Natural killer cell (primary cell): ENCODE data around the gene SMCHD1. TPM values are rescaled to one million over a fixed set of nuclear protein-coding genes. Genes with fewer than 3 reads are reported as not detected.

Experiments used
- ATAC-seq, 3 donors: fragments of 150-1000 bp in 2 of 3; fragments of 200-7000 bp in 1 of 3; cut with Tn5 transposase; 1 replicate in 1 of 3; 2 replicates in 2 of 3; pipeline ENCODE4 v1.10.0; 2021; ENCODE audit warnings: mild to moderate bottlenecking in 2 of 3, moderate library complexity in 2 of 3
- DNase-seq, 2 donors: peaks; one replicate each; pipeline versions ENCODE4 v3.0.0 to v3.0.0-alpha.2; 2013 to 2021; ENCODE audit warnings: mixed read lengths in 1 of 2
- H3K27ac ChIP-seq: one replicate; pipeline ENCODE4 v1.5.1; 2013; ENCODE audit warnings: mild to moderate bottlenecking, low read length
- H3K27me3 ChIP-seq: one replicate; pipeline ENCODE4 v1.6.1; 2013; ENCODE audit warnings: low read length; ENCODE audit not compliant: control insufficient read depth, insufficient read depth
- H3K36me3 ChIP-seq: one replicate; pipeline ENCODE4 v1.6.1; 2013; ENCODE audit warnings: low read length; ENCODE audit not compliant: control insufficient read depth, insufficient read depth
- H3K4me1 ChIP-seq: one replicate; pipeline ENCODE4 v1.6.1; 2013; ENCODE audit warnings: low read length; ENCODE audit not compliant: control insufficient read depth, insufficient read depth
- H3K4me3 ChIP-seq: one replicate; pipeline ENCODE4 v1.5.1; 2013; ENCODE audit warnings: low read length
- H3K9me3 ChIP-seq: one replicate; pipeline ENCODE4 v1.6.1; 2013; ENCODE audit warnings: low read length; ENCODE audit not compliant: control insufficient read depth, insufficient read depth
- H3K27ac Mint-ChIP-seq, 2 donors: one replicate each; pipeline ENCODE4 v1.8.0; 2022; ENCODE audit warnings: mild to moderate bottlenecking in 2 of 2, mixed read lengths in 2 of 2, moderate library complexity in 1 of 2
- H3K27me3 Mint-ChIP-seq, 2 donors: one replicate each; pipeline ENCODE4 v1.8.0; 2022; ENCODE audit warnings: low read depth in 2 of 2, mixed read lengths in 2 of 2
- H3K36me3 Mint-ChIP-seq: one replicate; pipeline ENCODE4 v1.8.0; 2022; ENCODE audit warnings: mixed read lengths
- H3K4me1 Mint-ChIP-seq, 2 donors: one replicate each; pipeline ENCODE4 v1.8.0; 2022; ENCODE audit warnings: mixed read lengths in 2 of 2
- H3K4me3 Mint-ChIP-seq: one replicate; pipeline ENCODE4 v1.8.0; 2022; ENCODE audit warnings: mild to moderate bottlenecking, moderate library complexity, mixed read lengths
- H3K9me3 Mint-ChIP-seq, 2 donors: one replicate each; pipeline ENCODE4 v1.8.0; 2022; ENCODE audit warnings: mixed read lengths in 2 of 2
- WGBS: methylation state at CpG from one replicate; pipeline ENCODE4 v1.1.7; 2013; ENCODE audit warnings: missing lambda C conversion rate; ENCODE audit not compliant: insufficient coverage; 5-methylcytosine and 5-hydroxymethylcytosine counted together
- intact Hi-C: fragments of 100-400 bp; cut with micrococcal nuclease; formaldehyde crosslinking; loops from one replicate; pipeline ENCODE4 v1.14.2; 2022
- total RNA-seq, 4 donors: library from RNA; stranded (reverse); fragments of 120-200 nt in 1 of 4; gene quantifications; one replicate each; pipeline versions ENCODE4 v1.2.3 to v1.2.4, GENCODE V29; 2013 to 2022
- TF ChIP-seq, protein P1 (sequence below): fragments of 200-600 bp; IDR thresholded peaks from one replicate; pipeline ENCODE4 v1.8.0; 2022; ENCODE audit warnings: antibody characterized with exemption

Gene SMCHD1
- total RNA-seq, 3 donors from 2014 or later (not counting 1 experiment from before 2014, with no cell fraction given), result 200 to 240 (median 203) TPM

DNA sequence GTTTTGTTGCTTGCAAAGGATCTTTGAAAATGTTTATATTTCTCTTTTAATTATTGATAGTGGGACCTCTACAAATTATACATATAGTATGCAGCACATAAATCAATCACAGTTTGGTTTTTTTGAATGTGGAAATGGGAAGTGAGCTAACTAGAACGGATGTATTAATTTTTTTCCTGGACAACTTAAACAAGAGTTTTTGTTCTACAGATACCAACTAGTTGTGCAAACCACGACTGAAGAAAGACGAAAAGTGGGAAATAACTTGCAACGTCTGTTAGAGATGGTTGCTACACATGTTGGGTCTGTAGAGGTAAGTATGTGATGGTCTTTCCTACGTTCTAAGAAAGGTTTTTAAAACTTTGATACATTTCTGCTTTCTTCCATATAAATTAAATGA, 45.0 kb upstream of the SMCHD1 start:
- DNase-seq (no peak), ATAC-seq (no peak)
- H3K27me3 Mint-ChIP-seq, result no peaks in the 10 kb centered on the region
- H3K4me3 ChIP-seq, result no peak overlapping the region
- peaks cover 6 to 8% of the 10 kb centered on the region in 2 donors for H3K4me1 Mint-ChIP-seq
- H3K27me3 ChIP-seq, result no peaks in the 10 kb centered on the region
- no peaks in the 10 kb centered on the region for H3K9me3 ChIP-seq
- no peaks in the 10 kb centered on the region for H3K36me3 ChIP-seq
- H3K27ac ChIP-seq, result no peak overlapping the region
- WGBS, result no CpG with 5 or more reads among the region's 5 CpGs
- H3K27ac Mint-ChIP-seq, result no peak overlapping the region
- TF ChIP-seq, protein P1, sequence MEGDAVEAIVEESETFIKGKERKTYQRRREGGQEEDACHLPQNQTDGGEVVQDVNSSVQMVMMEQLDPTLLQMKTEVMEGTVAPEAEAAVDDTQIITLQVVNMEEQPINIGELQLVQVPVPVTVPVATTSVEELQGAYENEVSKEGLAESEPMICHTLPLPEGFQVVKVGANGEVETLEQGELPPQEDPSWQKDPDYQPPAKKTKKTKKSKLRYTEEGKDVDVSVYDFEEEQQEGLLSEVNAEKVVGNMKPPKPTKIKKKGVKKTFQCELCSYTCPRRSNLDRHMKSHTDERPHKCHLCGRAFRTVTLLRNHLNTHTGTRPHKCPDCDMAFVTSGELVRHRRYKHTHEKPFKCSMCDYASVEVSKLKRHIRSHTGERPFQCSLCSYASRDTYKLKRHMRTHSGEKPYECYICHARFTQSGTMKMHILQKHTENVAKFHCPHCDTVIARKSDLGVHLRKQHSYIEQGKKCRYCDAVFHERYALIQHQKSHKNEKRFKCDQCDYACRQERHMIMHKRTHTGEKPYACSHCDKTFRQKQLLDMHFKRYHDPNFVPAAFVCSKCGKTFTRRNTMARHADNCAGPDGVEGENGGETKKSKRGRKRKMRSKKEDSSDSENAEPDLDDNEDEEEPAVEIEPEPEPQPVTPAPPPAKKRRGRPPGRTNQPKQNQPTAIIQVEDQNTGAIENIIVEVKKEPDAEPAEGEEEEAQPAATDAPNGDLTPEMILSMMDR, result no peak
- H3K4me3 Mint-ChIP-seq, result no peak overlapping the region
- no peaks in the 10 kb centered on the region for H3K4me1 ChIP-seq
- no peaks in the 10 kb centered on the region for H3K36me3 Mint-ChIP-seq
- H3K9me3 Mint-ChIP-seq, result no peaks in the 10 kb centered on the region
- intact Hi-C loops, result no loop called here

DNA sequence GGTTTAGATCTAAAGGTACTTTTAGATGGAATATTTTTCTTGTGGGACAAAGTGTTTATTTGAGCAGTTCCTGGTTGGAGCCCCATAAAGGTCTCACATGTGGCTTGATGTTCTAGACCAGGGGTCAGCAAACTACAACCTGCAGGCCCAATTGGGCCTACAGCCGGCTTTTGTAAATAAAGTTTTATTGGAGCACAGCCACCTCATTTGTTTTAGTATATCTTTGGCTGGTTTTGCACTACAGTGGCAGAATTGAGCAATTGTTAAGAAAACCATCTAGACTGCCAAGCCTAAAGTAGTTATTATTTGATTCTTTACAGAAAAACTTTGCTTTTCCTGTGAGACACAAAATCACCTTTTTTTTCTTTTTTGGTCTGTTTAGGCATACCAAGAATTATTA, 42.5 kb upstream of the SMCHD1 start:
- H3K4me3 ChIP-seq, result no peak overlapping the region
- Mint-ChIP-seq H3K27ac (no peak overlapping the region), H3K27me3 (no peaks in the 10 kb centered on the region), H3K4me3 (no peak overlapping the region), H3K4me1 (no peaks in the 10 kb centered on the region), H3K36me3 (no peaks in the 10 kb centered on the region), H3K9me3 (no peaks in the 10 kb centered on the region)
- no peaks in the 10 kb centered on the region for H3K36me3 ChIP-seq
- TF ChIP-seq, protein P1, result no peak
- no peak for ATAC-seq
- WGBS, result 100% methylated on average over 1 of the region's 1 CpG
- H3K9me3 ChIP-seq, result no peaks in the 10 kb centered on the region
- DNase-seq, result no peak
- no peak overlapping the region for H3K27ac ChIP-seq
- H3K27me3 ChIP-seq, result no peaks in the 10 kb centered on the region
- intact Hi-C loops, result no loop called here
- H3K4me1 ChIP-seq, result no peaks in the 10 kb centered on the region

DNA sequence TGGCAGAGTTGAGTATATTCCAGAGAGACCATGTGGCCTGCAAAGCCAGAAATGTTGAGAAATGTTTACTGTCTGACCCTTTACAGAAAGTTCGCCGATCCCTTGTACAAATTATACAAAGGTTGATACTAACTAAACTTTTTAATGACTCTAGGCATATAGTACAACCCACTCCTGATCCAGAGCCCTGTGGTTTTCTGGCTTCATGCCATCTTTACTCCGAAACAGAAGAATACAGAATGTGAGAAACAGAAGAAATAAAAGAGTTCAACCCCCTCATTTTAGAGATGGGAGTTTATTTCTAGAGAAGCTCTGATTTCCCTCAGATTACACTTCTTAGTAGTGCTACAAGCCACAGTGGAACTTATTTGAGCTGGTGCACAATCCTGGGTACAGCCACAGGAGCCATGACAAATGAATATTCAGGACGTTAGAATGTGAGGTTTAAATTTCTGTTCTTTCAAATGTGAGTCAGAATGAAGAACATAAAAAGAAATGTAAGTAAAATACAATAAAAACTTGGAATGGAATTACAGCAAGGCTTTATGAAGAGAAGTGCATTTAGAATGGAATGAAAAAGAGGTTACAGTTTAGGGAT, 38.0 kb upstream of the SMCHD1 start:
- ATAC-seq (no peak), DNase-seq (no peak)
- 96% methylated on average over 3 of the region's 4 CpGs for WGBS
- H3K9me3 ChIP-seq, result no peaks in the 10 kb centered on the region
- TF ChIP-seq, protein P1, result no peak
- Mint-ChIP-seq H3K27me3 (no peaks in the 10 kb centered on the region), H3K4me3 (no peak overlapping the region), H3K36me3 (no peaks in the 10 kb centered on the region), H3K4me1 (no peaks in the 10 kb centered on the region), H3K9me3 (no peaks in the 10 kb centered on the region), H3K27ac (no peak overlapping the region)
- no peaks in the 10 kb centered on the region for H3K4me1 ChIP-seq
- no peaks in the 10 kb centered on the region for H3K36me3 ChIP-seq
- H3K27ac ChIP-seq, result no peak overlapping the region
- intact Hi-C loops, result no loop called here
- no peaks in the 10 kb centered on the region for H3K27me3 ChIP-seq
- H3K4me3 ChIP-seq, result no peak overlapping the region

DNA sequence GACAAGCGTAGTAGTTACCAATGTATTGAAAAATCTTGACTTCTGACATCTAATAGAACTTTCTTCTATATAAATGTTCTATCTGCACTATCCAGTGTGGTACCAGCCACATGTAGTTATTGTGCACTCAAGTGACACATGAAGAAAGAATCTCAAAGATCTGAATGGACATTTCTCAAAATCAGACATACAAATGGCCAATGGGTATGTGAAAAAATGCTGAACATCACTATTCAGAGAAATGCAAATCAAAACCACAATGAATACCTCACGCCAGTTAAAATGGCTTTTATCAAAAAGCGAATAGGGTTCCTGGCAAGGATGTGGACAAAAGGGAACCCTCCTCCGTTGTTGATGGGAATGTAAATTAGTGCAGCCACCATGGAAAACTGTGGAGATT, 37.5 kb upstream of the SMCHD1 start:
- TF ChIP-seq, protein P1, result no peak
- Mint-ChIP-seq H3K27me3 (no peaks in the 10 kb centered on the region), H3K9me3 (no peaks in the 10 kb centered on the region), H3K36me3 (no peaks in the 10 kb centered on the region), H3K4me3 (no peak overlapping the region), H3K4me1 (no peaks in the 10 kb centered on the region), H3K27ac (no peak overlapping the region)
- Histone ChIP-seq H3K36me3 (no peaks in the 10 kb centered on the region), H3K4me3 (no peak overlapping the region), H3K27ac (no peak overlapping the region), H3K4me1 (no peaks in the 10 kb centered on the region), H3K9me3 (no peaks in the 10 kb centered on the region), H3K27me3 (no peaks in the 10 kb centered on the region)
- no peak for DNase-seq
- no peak for ATAC-seq
- WGBS, result 100% methylated on average over 1 of the region's 4 CpGs
- intact Hi-C loops, result no loop called here
